Esophagus squamous epithelium (tissue), 4 donors: ENCODE results near the gene CLP1.

Source experiments
- CTCF ChIP-seq, 6 experiments: fragments of 450-650 bp in 4 of 6; fragments of 200-600 bp in 2 of 6; sonication (generic) in 2 of 6; IDR thresholded peaks; one replicate each; pipeline ENCODE4 v1.5.1; 2016 to 2019; ENCODE audit warnings: antibody characterized with exemption in 6 of 6, mild to moderate bottlenecking in 4 of 6, moderate library complexity in 4 of 6
- POLR2A ChIP-seq, 4 donors: fragments of 450-650 bp; IDR thresholded peaks; one replicate each; pipeline ENCODE4 v1.6.1; 2017; ENCODE audit warnings: antibody characterized with exemption in 4 of 4, mild to moderate bottlenecking in 4 of 4, moderate library complexity in 3 of 4

- TF ChIP-seq POLR2A (IDR thresholded peaks at IDR 0.05): no peak
- no peak for TF ChIP-seq CTCF (IDR thresholded peaks at IDR 0.05)
These were observed 35.3 kb upstream of the CLP1 start for GRCh38 chr11:57622263-57622662.
